T-helper 9 cell (primary cell): ENCODE measurements around the gene KCTD21.

Experiments used
- DNase-seq: peaks from one replicate; pipeline ENCODE4 v3.0.0-alpha.2; 2020

The KCTD21 gene

GRCh38 chr11:78218707-78219492 is 30.5 kb upstream of the KCTD21 start:
- no peak for DNase-seq

DNA sequence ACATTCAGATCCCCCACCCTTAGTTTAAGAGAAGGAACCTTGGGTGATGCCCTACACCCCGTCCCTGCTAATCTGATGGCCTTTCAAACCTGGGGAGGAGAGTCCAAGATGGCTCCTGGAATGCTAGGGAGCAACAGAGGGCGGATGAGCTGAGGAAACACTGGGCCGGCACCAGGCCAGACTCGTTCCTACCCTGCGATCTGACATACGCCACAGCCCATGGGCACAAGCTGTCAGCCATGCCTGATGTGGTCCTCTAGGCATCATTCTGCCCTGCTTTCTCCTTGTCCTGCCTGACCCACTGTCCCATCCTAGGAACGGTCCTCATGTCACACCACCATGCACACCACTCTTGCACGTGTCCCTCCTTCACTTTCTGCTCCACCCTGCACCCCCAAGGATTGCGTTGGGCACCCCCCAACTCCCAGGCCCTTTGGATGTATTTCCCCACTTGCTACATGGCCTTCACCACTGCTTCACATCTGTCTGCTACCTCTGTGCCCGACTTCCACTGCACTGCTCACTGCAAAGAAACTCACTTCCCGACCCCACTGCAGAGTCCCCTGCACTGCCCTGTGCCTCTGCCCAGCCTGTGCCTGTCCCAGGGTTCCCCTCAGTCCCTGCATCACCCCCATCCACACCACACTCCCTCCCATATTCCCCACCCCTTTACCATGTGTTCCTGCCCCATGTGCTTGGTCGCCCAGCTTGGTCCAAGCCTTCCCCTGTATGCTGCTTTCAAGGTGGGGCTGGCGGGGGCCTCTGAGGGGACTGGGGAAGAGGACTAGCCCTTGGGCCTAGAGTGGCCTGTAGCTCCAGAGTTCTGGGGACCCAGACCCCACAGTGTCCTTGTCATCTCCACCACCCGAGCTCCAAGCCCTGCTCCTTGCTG is 29.5 kb upstream of the KCTD21 start:
- no peak for DNase-seq

- no peak for DNase-seq
Measured at GRCh38 chr11:78216571-78217287, 28.3 kb upstream of the KCTD21 start.

DNA sequence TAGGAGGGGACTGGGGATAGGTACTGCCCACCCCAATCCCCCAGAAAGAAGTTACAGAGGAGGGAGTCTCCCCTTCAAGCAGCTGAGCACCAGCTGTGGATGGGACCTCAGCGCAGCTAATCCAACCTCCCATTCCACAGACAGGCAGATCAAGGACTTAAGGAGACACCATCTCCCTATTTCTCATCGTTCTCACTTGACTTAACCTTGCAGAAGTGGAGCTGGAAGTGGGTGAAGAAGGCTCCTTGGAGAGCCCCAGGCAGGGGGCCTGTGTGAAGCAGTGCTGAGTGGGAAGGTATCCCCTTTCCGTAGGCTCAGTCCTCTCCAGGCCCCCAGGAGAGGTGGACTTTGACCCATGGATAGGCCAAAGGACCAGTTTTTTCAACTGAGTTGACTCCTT is 27.6 kb upstream of the KCTD21 start:
- no peak for DNase-seq

- DNase-seq, result no peak
Measured at GRCh38 chr11:78214331-78215194, 26.1 kb upstream of the KCTD21 start.

- DNase-seq, result no peak
Measured at GRCh38 chr11:78213526-78214330, 25.3 kb upstream of the KCTD21 start.

DNA sequence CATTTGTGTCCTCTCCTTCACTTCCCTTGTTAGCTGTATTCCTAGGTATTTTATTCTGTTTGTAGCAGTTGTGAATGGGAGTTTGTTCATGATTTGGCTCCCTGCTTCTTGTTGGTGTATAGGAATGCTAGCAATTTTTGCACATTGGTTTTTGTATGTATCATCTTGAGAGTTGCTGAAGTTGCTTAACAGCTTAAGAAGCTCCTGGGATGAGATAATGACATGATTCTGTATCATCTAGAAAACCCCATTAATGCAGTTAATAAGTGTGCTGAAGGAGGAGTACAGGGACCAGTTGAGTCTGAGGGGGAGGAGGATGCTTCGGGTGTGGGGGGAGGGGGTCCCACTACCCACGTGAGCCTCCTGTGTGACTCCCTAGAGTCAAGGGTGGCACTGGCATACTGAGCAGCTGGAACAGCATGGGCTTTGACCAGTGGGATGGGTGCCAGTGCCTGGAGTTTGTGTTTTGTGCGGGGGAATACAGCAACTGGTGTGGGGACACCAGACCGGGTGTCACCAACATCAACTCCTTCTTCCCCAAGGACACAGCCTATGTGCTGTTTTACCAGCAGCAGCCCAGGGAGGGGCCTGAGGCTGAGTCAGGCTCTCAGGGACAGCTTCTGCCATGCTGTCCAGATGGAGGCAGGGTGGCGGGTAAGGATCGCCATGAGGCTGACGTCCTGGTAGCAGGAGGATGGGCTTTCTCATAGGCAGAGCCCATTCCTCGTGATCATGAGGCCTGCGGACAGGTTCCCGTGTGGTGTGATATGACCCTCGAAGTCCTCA is 24.4 kb upstream of the KCTD21 start:
- DNase-seq, result no peak

DNA sequence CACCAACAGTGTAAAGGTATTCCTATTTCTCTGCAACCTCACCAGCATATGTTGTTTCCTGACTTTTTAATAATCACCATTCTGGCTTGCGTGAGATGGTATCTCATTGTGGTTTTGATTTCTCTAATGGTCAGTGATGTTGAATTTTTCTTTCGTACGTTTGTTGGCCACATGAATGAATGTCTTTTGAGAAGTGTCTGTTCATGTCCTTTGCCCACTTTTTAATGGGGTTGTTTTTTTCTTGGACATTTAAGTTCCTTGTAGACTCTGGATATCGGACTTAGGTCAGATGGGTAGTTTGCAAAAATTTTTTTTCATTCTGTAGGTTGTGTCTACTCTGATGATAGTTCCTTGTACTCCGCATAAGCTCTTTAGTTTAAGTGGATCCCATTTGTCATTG is 23.1 kb upstream of the KCTD21 start:
- DNase-seq, result no peak

DNA sequence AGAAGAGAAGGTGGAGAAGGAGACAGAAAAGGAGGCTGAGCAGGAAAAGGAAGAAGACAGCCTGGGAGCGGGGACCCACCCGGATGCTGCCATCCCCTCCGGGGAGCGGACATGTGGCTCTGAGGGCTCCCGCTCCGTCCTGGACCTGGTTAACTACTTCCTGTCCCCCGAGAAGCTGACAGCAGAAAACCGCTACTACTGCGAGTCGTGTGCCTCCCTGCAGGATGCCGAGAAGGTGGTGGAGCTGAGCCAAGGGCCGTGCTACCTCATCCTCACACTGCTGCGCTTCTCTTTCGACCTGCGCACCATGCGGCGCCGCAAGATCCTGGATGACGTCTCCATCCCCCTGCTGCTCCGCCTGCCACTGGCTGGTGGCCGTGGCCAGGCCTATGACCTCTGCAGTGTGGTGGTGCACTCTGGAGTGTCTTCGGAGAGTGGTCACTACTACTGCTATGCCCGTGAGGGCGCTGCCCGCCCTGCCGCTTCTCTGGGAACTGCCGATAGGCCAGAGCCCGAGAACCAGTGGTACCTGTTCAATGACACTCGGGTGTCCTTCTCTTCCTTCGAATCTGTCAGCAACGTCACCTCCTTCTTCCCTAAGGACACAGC is 21.7 kb upstream of the KCTD21 start:
- DNase-seq, result no peak

DNA sequence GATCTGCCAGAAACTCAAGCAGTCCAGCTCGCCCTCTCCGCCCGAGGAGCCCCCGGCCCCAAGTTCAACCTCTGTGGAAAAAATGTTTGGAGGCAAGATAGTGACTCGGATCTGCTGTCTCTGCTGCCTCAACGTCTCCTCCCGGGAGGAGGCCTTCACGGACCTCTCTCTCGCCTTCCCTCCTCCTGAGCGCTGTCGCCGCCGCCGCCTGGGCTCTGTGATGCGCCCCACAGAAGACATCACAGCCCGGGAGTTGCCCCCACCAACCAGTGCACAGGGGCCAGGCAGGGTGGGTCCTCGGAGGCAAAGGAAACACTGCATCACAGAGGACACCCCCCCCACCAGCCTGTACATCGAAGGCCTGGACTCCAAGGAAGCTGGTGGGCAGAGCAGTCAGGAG is 21.1 kb upstream of the KCTD21 start:
- DNase-seq, result no peak

DNA sequence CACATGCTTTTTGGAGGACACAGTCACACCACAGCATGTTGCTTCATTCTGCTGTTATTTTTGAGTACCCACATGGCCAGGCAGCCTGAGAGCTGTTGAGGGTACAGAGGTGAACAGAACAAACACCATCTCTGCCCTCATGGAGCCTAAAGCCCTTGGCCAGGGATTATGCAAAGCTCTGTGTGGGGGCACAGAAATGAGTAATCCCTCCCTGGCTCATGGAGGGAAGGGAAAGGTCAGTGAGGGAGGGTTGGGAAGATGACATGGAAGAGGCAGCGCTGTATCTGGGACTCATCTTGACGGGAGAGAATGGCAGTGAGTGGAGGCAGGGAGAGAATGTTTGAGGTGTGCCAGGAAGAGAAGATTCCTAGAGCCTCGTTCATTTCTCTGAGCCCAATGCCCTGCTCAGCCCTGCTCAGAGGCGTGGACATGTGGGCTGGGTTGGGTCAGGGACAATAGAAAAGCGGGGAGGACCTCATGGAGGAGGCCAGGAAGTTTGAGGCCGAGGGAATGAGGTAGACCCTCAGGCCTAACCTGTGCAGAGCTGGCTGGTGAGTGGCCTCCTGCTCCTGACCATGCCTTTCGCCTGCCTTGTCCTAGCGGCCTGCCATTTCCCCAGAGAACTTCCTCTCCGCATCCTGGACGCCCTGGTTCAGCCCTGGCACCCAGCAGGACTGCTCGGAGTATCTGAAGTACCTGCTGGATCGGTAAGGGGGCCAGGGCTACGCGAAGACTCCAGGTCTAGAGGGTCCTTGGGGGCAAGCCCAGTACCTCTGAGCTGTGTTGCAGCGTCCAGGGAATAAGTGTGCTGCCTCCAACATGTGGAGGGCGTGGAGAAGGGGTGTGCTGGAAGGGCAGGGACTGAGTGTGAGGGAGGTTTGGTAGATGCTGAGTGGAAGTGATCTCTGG is 20.1 kb upstream of the KCTD21 start:
- DNase-seq, result no peak

- DNase-seq, result no peak
Measured at GRCh38 chr11:78207532-78208256, 19.3 kb upstream of the KCTD21 start.

DNA sequence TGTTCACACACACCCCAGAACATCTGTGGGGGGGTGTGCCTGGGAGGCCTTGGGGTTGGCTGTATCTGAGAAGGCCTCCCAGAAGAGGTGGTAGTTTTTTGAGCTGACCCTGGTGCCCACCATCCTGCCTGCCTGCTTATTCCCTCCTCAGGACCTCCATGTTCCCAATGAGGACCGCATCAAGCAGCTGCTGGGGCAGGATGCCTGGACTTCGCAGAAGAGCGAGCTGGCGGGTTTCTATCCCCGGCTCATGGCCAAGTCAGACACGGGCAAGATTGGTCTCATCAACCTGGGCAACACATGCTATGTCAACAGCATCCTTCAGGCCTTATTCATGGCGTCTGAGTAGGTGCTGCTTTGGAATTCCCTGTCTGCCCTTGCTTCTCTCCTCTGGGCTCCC is 17.3 kb upstream of the KCTD21 start:
- no peak for DNase-seq

GRCh38 chr11:78205256-78205655 is 16.8 kb upstream of the KCTD21 start:
- no peak for DNase-seq

- DNase-seq, result peak; percentile 52
Measured at GRCh38 chr11:78203184-78203583, 14.8 kb upstream of the KCTD21 start.

DNA sequence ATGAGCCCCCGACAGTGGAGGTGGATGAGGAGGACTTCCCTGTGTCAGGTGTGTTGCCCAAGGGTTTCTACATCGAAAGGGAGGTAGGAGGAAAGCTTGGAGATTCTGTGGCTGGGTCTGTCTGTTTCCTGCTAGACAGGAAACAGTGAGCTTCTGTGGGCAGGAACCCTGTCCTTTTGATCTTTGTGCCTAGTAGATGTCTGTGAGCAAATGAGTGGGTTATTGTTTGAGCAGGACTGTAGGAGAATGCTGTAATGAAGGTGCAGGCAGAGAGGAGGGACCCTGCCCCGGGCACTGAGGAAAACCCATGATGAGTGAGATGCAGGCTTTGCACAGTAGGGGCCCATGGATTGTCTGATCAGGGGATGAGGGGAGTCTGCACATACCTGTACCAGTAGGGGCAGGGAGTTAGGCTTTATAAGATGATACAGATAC is 14.3 kb upstream of the KCTD21 start:
- DNase-seq, result peak; percentile 56

GRCh38 chr11:78201096-78201818 is 12.8 kb upstream of the KCTD21 start:
- no peak for DNase-seq

- DNase-seq, result no peak
Measured at GRCh38 chr11:78200553-78200952, 12.1 kb upstream of the KCTD21 start.
